Liver (tissue), 9 donors: ENCODE results near the gene YBX2. TPM values are rescaled to one million over a fixed set of nuclear protein-coding genes. Genes with fewer than 3 reads are reported as not detected.
A peak's percentile ranks its signal among the peaks of the same experiment; 100 is the strongest.

Source experiments
- DNase-seq: peaks from one replicate; pipeline ENCODE4 v3.0.0-alpha.2; 2017; ENCODE audit warnings: low spot score
- H3K27ac ChIP-seq, 2 donors: one replicate each; pipeline ENCODE4 v1.7.0; 2013; ENCODE audit warnings: inconsistent platforms in 2 of 2, low read length in 2 of 2, control low read depth in 1 of 2, low read depth in 1 of 2, mild to moderate bottlenecking in 1 of 2
- H3K27me3 ChIP-seq, 4 donors: one replicate each; pipeline versions ENCODE4 v1.6.1 to v1.7.0; 2013; ENCODE audit warnings: low read length in 3 of 4, inconsistent platforms in 1 of 4, mild to moderate bottlenecking in 1 of 4, moderate library complexity in 1 of 4; ENCODE audit not compliant: control insufficient read depth in 4 of 4, insufficient read depth in 4 of 4
- H3K36me3 ChIP-seq, 4 donors: one replicate each; pipeline versions ENCODE4 v1.6.1 to v1.7.0; 2013; ENCODE audit warnings: low read length in 3 of 4, mild to moderate bottlenecking in 3 of 4, low read depth in 1 of 4, moderate library complexity in 1 of 4; ENCODE audit not compliant: control insufficient read depth in 4 of 4, insufficient read depth in 3 of 4
- H3K4me1 ChIP-seq, 4 donors: one replicate each; pipeline versions ENCODE4 v1.6.1 to v1.7.0; 2013; ENCODE audit warnings: low read length in 3 of 4, mild to moderate bottlenecking in 3 of 4, moderate library complexity in 1 of 4; ENCODE audit not compliant: control insufficient read depth in 4 of 4, insufficient read depth in 4 of 4
- H3K4me3 ChIP-seq, 3 donors: one replicate each; pipeline versions ENCODE4 v1.6.1 to v1.7.0; 2013; ENCODE audit warnings: low read length in 3 of 3, control low read depth in 1 of 3, low read depth in 1 of 3, mild to moderate bottlenecking in 1 of 3
- H3K9ac ChIP-seq, 2 donors: one replicate each; pipeline ENCODE4 v1.7.0; 2013; ENCODE audit warnings: low read length in 2 of 2, mild to moderate bottlenecking in 2 of 2, moderate library complexity in 2 of 2, control low read depth in 1 of 2, low read depth in 1 of 2
- H3K9me3 ChIP-seq, 4 donors: one replicate each; pipeline versions ENCODE4 v1.6.1 to v1.7.0; 2013; ENCODE audit warnings: low read length in 3 of 4; ENCODE audit not compliant: control insufficient read depth in 4 of 4
- ATF3 ChIP-seq: IDR thresholded peaks from 2 replicates; pipeline ENCODE4 v1.6.1; 2016; ENCODE audit warnings: antibody characterized with exemption
- CTCF ChIP-seq: fragments of 150-350 bp; IDR thresholded peaks from 2 replicates; pipeline ENCODE4 v1.5.1; 2017; ENCODE audit warnings: improper control_type of control experiment, low read depth, low read length; ENCODE audit not compliant: missing input control
- EGR1 ChIP-seq, 2 donors: IDR thresholded peaks; 2 replicates each; pipeline ENCODE4 v1.6.1; 2016 to 2018; ENCODE audit warnings: antibody characterized with exemption in 2 of 2, low read depth in 2 of 2
- FOXA1 ChIP-seq: IDR thresholded peaks from 2 replicates; pipeline ENCODE4 v1.6.1; 2016; ENCODE audit warnings: antibody characterized with exemption
- FOXA2 ChIP-seq: IDR thresholded peaks from 2 replicates; pipeline ENCODE4 v1.6.1; 2016; ENCODE audit warnings: antibody characterized with exemption
- GABPA ChIP-seq, 2 donors: IDR thresholded peaks in 1 of 2; conservative IDR thresholded peaks in 1 of 2; 2 replicates each; pipeline ENCODE4 v1.6.1; 2016; ENCODE audit warnings: antibody characterized with exemption in 2 of 2, mild to moderate bottlenecking in 1 of 2, moderate library complexity in 1 of 2
- HNF4A ChIP-seq, 2 donors: conservative IDR thresholded peaks; 2 replicates each; pipeline ENCODE4 v1.6.1; 2016; ENCODE audit warnings: antibody characterized with exemption in 2 of 2, mild to moderate bottlenecking in 2 of 2
- HNF4G ChIP-seq: IDR thresholded peaks from 2 replicates; pipeline ENCODE4 v1.6.1; 2016; ENCODE audit warnings: antibody characterized with exemption
- JUND ChIP-seq, 2 donors: IDR thresholded peaks; 2 replicates each; pipeline ENCODE4 v1.6.1; 2016; ENCODE audit warnings: antibody characterized with exemption in 2 of 2
- MAX ChIP-seq: IDR thresholded peaks from 2 replicates; pipeline ENCODE4 v1.6.1; 2016; ENCODE audit warnings: antibody characterized with exemption
- NR2F2 ChIP-seq: IDR thresholded peaks from 2 replicates; pipeline ENCODE4 v1.6.1; 2016; ENCODE audit warnings: antibody characterized with exemption
- RAD21 ChIP-seq, 2 donors: IDR thresholded peaks; 2 replicates each; pipeline ENCODE4 v1.6.1; 2016; ENCODE audit warnings: antibody characterized with exemption in 2 of 2, mild to moderate bottlenecking in 2 of 2
- REST ChIP-seq: IDR thresholded peaks from 2 replicates; pipeline ENCODE4 v1.6.1; 2016; ENCODE audit warnings: antibody characterized with exemption, mild to moderate bottlenecking
- RXRA ChIP-seq, 2 donors: IDR thresholded peaks; 2 replicates each; pipeline ENCODE4 v1.6.1; 2017 to 2018; ENCODE audit warnings: antibody characterized with exemption in 2 of 2, mild to moderate bottlenecking in 1 of 2
- SP1 ChIP-seq: IDR thresholded peaks from 2 replicates; pipeline ENCODE4 v1.6.1; 2018; ENCODE audit warnings: antibody characterized with exemption, mild to moderate bottlenecking
- TAF1 ChIP-seq: conservative IDR thresholded peaks from 2 replicates; pipeline ENCODE4 v1.6.1; 2016; ENCODE audit warnings: antibody characterized with exemption, mild to moderate bottlenecking
- YY1 ChIP-seq: IDR thresholded peaks from 2 replicates; pipeline ENCODE4 v1.6.1; 2016; ENCODE audit warnings: antibody characterized with exemption, mild to moderate bottlenecking
- ZBTB33 ChIP-seq: IDR thresholded peaks from 2 replicates; pipeline ENCODE4 v1.6.1; 2016; ENCODE audit warnings: antibody characterized with exemption
- WGBS: extraction: QIAGEN DNeasy Blood & Tissue Kit; methylation state at CpG from one replicate; pipeline ENCODE4 v1.1.7; 2013; 5-methylcytosine and 5-hydroxymethylcytosine counted together
- polyA plus RNA-seq, 2 donors: library from polyadenylated mRNA; stranded (reverse) in 1 of 2; unstranded in 1 of 2; fragments of 200-250 nt in 1 of 2; fragments of >200 nt in 1 of 2; fragmentation: Nextera tagmentation in 1 of 2; extraction: Ambion mirVana in 1 of 2; gene quantifications; one replicate each; pipeline versions ENCODE4 v1.2.1 to v1.2.3, GENCODE V29; 2013 to 2015
- total RNA-seq, 2 donors: library from RNA; depleted of rRNA; stranded (reverse); fragments of >200 nt; gene quantifications; one replicate each; pipeline ENCODE4 v1.2.3, GENCODE V29; 2014
- donor health status: healthy.
- donor health status: healthy.
- donor health status: healthy.
- donor health status: healthy.
- donor health status: healthy.

YBX2 gene
- total and polyA plus RNA-seq, 4 donors: 0.33 to 0.75 (median 0.57) TPM

GRCh38 chr17:7306911-7307685, 12.7 kb upstream of the YBX2 start, which contains the start of gene EIF5A:
TSS of gene EIF5A (plus strand) at chr17:7307628. CDS start at chr17:7309636, 2,008 bp downstream.
- under 1% methylated on average over 64 of the region's 64 CpGs for WGBS
- H3K4me1 ChIP-seq: peaks cover 7 to 28% (median 19%) of the 10 kb centered on the region in 4 donors
- H3K4me3 ChIP-seq: peak within 1 kb of the TSS; percentile 92 to 95 (median 93)
- H3K27me3 ChIP-seq: no peaks in the 10 kb centered on the region
- H3K9me3 ChIP-seq: no peaks in the 10 kb centered on the region
- peak within 1 kb of the TSS; percentile 96 to 99 for H3K27ac ChIP-seq
- H3K9ac ChIP-seq: peak within 1 kb of the TSS; percentile 85 to 96
- peak; percentile 100 for DNase-seq
- peaks cover 12 to 24% (median 23%) of the 10 kb centered on the region in 4 donors for H3K36me3 ChIP-seq
- TF ChIP-seq HNF4G (no peak), MAX (peak; percentile 93), SP1 (peak; percentile 75), FOXA2 (no peak), REST (peak; percentile 92), CTCF (no peak), TAF1 (peak; percentile 80), ZBTB33 (peak; percentile 83), HNF4A (conservative IDR thresholded peaks at IDR 0.05) (peak; percentile 28 to 40), GABPA (IDR thresholded peaks at IDR 0.05 in 1 of 2, conservative IDR thresholded peaks at IDR 0.05 in 1 of 2) (peak in 1 of 2 donors; percentile 79), JUND (IDR thresholded peaks at IDR 0.05) (peak in 1 of 2 donors; percentile 61), EGR1 (IDR thresholded peaks at IDR 0.05; ENCODE audit: low read depth in 2 of 2) (peak; percentile 98 to 100), ATF3 (no peak), RXRA (IDR thresholded peaks at IDR 0.05) (peak; percentile 67 to 68), FOXA1 (no peak), RAD21 (IDR thresholded peaks at IDR 0.05) (peak; percentile 5 to 20), NR2F2 (no peak), YY1 (peak; percentile 97)
